H1 (cell line): ENCODE measurements around the gene TMEM223. TPM values are rescaled to one million over a fixed set of nuclear protein-coding genes. Genes with fewer than 3 reads are reported as not detected.

Experiments
- CBX5 ChIP-seq: fragments of 300-800, 300-1000 bp; sonication (generic); IDR thresholded peaks from 2 replicates; pipeline ENCODE4 v1.7.1; 2016; ENCODE audit warnings: antibody characterized with exemption, low read length, low read depth
- CBX8 ChIP-seq: fragments of 300-800, 300-1000 bp; sonication (generic); IDR thresholded peaks from 2 replicates; pipeline ENCODE4 v1.7.1; 2016; ENCODE audit warnings: low read depth, low read length, borderline replicate concordance
- EZH2 ChIP-seq: fragments of 200-600 bp; sonication (generic); IDR thresholded peaks from 2 replicates; pipeline ENCODE4 v1.7.1; 2012; ENCODE audit warnings: low read depth, mild to moderate bottlenecking, moderate library complexity, low read length, inconsistent platforms; ENCODE audit not compliant: severe bottlenecking
- FOSL1 ChIP-seq: IDR thresholded peaks from 2 replicates; pipeline ENCODE4 v1.6.1; 2011; ENCODE audit warnings: mild to moderate bottlenecking, low read depth, low read length, moderate library complexity; ENCODE audit not compliant: insufficient read depth
- KDM4A ChIP-seq: IDR thresholded peaks from one replicate; pipeline ENCODE4 v1.7.1; 2012; ENCODE audit warnings: low read depth, mild to moderate bottlenecking, moderate library complexity, low read length, inconsistent platforms; ENCODE audit not compliant: severe bottlenecking
- POU5F1 ChIP-seq: IDR thresholded peaks from 2 replicates; pipeline ENCODE4 v1.6.1; 2011; ENCODE audit warnings: low read depth, mild to moderate bottlenecking, low read length, moderate library complexity
- SP1 ChIP-seq: IDR thresholded peaks from 2 replicates; pipeline ENCODE4 v1.6.1; 2011; ENCODE audit warnings: low read depth, low read length
- polyA plus RNA-seq, 7 experiments: library from polyadenylated mRNA; depleted of rRNA in 3 of 7; stranded (reverse) in 5 of 7; unstranded in 2 of 7; fragments of >200 nt in 5 of 7; fragments of 200-250 nt in 2 of 7; gene quantifications; 1 replicate in 5 of 7; 2 replicates in 1 of 7; 4 replicates in 1 of 7; pipeline versions ENCODE4 v1.2.1 to v1.2.3, GENCODE V29; 2011 to 2013; ENCODE audit warnings: missing spikeins in 2 of 7, mixed read lengths in 2 of 7
- total RNA-seq: library from RNA; stranded (reverse); fragmentation: NEBNext Ultra II Directional; extraction: Animal tissue kit (Norgen Biotek cat#: 25700); gene quantifications from 2 replicates; pipeline ENCODE4 v1.2.1, GENCODE V29; 2021

The TMEM223 gene
- total and polyA plus RNA-seq, 2 of the 8 experiments (the other 6 are each of a cell fraction or from before 2014, with no cell fraction given) = 22.9 to 64.1 TPM

DNA sequence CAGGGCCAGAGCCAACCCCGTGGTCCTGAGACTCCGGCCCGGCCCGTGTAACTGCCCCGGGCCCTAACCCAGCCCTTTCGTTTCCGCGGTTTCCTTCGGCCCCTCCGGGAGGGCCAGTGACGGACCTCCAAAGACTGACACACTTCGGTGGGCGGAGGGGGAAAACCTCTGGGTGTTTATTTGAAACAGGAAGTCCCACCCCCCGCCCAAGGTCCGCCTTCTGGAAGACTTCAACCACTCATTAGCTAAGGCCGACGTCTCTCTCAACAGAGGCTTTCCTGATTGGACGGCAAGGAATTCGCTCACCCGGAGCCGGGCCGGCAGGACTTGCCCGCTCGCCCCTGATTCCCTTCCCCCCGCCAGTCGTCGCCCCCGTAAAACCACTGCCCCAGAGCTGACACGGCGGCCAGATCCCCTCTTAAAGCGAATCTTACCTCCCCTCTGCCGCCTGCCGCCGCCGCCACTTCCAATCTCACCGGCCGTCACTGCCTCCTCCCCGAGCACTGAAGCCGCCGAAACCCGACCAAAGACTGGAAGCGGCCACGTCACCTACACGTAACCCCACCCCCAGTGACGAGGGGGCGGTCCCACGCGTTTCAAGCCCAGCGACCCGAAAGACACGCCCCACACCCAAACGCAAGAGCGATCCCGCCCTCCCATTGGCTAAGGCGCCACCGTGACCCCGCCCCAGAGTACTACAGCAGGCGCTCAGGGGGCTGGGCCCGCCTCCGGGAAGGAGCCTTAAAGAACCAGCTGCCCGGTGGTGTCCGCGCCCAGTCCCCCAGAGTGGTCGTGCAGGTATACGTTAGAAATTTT, 39.9 kb upstream of the TMEM223 start, which contains the start of gene STX5 (continued):
- TF ChIP-seq SP1 (peak; percentile 98), KDM4A (peak; percentile 13), FOSL1 (no peak), CBX8 (no peak), POU5F1 (no peak), CBX5 (no peak), EZH2 (no peak)
- TF ChIP-seq, all 59 proteins: peak for 20
